ENCODE results near the gene ORM1.

Gene ORM1

GRCh38 chr9:114367772-114368569 is 45.1 kb downstream of the ORM1 start:
- no peak for FAIRE-seq

GRCh38 chr9:114369216-114370130 is 46.6 kb downstream of the ORM1 start:
- FAIRE-seq = no peak

DNA sequence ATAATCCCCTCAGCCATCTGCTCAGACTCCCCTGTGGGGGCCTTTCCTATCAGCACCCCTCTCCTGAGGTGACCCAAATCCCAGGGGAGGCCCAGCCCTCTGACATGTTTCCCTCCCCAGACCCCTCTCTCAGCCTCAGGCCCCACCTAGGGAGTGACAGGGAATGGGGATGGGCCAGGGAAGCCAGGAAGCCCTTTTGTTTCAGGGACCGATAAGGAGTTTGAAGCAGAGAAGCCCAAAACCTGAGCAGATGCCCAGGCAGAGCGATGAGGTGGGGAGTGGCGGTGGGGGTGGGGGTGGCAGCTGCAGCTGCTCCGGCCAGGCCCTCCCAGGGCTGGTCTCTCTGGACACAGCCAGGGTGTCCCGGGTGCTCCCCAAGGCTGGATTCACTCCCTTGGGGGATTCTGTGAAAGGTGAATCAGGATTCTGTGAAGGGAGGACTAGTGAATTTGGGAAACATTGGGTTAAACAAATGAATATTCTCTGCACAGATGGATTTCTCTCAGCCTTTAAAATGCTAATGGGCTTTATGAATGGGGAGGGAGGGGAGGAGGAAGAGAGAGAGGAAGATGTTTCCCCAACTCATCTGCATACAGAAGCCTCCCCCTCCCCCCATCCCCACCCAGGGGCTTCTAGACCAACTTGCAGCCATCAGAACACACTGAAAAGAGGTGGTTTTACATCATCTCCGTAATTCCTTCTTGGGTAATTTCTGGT is 47.5 kb downstream of the ORM1 start:
- no peak for FAIRE-seq

- no peak for FAIRE-seq
These were observed 48.0 kb downstream of the ORM1 start for GRCh38 chr9:114370968-114371320.

DNA sequence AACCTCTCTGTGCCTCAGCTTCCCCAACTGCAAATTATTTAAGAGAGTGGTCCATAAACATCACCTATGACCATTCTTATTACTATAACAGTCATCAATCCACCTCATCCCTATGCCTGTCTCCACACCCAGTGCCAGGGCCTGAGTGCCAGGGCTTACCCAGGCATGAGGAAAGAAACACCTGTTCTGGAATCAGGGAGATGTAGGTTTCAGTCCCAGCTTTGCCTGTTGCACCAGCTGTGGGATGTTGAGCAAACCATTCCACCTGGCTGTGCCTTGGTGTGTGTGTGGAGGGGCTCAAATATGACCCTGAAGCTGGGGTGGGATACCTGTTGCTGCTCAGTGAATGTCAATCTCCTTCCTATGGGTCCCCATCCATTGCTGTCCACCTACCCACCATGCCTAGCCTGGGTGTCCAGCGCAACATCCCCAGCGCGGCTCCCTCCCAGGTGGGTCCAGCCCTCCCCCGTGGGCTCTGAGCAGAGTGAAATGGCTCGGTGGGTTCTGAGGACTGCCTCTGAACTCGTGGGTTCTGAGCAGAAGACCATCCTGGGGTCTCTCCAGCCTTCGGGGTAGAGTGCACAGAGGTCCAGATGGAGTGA is 48.5 kb downstream of the ORM1 start:
- no peak for FAIRE-seq

DNA sequence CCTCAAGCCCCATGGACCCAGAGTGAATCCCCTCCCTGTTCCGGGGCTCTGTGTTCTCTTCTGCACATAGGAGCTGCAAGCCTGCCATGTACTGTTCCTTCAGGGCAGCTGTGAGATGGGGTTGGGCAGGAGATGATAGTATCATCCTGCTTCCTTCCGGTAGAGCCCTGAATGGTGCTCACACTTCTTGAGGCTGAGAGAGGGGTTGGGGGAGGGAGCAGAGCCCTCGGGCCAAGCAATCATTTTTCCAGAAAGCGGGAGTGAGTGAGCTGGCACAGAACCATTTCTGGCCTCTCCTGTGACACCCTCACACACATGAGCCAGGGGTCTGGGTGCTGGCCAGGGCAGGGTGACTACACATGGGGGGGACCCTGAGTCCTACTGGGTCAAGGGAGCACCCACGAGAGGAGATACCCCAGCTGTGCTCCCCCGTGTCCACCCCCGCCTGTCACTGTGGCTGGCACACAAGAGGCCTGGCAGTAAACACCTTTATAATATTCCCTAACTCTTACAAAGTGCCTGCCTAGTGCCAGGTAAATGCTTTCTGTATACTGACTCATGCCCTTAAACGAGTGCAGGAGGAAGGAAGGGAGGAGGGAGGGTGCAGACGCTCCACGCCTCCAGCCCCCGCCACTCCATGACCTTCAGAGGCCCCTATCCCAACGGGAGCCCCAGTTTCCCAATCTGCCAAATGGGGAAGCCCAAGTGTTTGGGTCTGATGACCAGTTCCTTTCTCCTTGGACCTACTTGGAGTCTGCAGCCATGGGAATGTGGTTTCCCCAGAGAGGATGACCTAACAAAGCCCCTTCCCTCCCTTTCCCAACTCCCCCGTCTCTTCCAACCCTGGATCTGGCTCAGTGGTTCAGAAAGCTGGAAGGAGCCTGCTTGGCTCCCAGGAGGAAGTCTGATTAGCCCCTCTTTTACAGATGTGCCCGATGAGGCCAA is 49.3 kb downstream of the ORM1 start:
- no peak for FAIRE-seq

DNA sequence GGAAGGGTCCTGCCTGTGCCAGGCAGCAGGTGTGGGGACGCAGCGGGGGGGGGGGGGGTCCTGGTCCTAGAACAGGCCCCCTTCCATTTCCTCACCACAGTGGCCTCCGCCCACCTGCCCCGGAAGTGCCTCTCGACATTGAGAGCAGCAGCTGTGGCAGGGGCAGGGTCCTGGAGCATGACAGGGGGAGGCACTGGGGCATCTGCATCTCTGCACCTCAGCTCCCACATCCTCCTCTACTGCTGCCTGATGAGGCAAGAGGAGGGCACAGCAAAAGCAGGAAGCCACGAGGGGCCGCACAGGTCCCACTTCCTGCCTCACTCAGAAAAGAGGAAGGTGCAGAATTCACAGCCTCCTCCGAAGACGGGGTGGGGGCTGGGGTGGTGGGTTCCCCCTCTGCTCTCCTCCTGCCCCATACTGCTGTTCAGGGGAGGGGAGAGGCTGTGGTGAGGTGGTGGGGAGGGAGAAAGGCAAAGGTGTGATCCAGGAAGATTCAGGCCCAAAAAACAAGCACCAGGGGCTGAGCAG is 50.1 kb downstream of the ORM1 start:
- no peak for FAIRE-seq

DNA sequence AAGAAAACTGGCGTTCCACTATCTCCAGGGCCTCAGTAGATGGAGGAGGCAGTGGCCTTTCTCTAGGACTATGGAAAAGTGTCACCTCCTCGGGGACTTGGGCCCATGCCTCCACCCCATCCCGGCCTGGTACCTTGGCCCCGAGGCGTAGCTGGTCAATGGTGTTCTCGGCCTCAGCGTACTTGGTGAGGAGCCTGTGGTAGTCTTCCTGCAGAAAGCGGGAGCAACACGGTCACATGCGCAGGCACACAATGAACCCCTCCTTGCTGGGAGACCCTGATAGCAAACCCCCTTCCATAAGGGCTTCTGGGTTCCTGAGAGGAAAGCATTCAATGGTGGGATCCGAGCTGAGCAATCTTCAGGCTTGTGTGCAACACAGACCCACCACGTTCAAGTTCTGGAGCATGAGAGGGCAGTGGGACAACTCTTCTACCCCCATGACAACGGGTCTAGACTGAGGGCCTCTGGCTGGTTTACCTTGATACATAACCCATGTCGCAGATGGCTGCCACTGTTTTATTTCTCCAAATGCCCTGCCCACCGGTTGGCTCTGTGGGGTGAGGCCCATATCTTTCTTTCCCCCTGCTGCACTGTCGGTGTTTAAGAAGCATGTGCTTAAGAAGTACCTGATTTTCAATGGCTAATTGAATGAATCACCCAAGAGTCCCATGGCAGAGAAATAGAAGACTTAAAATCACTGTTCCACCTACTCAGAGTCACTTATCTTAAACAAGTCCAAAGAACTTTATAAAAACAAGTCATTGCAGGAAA is 51.2 kb downstream of the ORM1 start:
- no peak for FAIRE-seq

- no peak for FAIRE-seq
These were observed 52.0 kb downstream of the ORM1 start for GRCh38 chr9:114374936-114375335.

DNA sequence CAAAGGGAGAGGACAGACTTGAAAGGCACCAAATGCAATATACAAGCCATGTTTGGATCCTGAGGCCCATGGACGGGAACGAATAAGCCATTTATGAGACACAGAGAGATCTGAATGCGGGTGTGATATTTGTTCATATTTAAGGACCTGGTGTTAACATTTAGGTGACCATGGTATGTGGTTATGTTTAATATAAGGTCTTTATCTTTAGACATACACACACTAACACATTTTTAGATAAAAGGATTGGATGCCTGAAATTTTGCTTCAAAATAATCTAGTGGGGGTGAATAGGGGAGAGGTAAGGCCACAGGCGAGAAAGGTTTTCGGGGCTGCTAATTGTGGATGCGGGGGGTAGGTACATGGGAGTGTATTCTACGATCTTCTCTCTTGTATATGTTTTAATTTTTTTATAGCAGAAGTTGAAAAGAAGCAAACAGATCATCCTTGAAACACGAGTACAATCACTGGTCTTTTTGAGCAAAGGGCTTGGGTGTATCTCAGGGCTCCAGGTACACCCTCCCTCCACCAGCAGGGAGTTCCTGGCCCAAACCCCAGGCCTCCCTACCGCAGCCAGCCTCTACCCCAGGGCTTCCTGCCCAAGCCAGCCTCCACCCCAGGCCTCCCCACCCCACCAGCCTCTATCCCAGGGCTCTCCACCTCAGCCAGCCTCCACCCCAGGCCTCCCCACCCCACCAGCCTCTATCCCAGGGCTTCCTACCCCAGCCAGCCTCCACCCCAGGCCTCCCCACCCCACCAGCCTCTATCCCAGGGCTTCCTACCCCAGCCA is 52.7 kb downstream of the ORM1 start:
- no peak for FAIRE-seq

Measured in TTC549 (cell line).